HEK293 (cell line): ENCODE measurements around the gene SPEM2.

ENCODE experiments used
- CTCF ChIA-PET: fragments of 350-600 bp; formaldehyde crosslinking; extraction: SDS; loops from one replicate; lab custom pipeline; 2021; ENCODE audit warnings: antibody characterized with exemption; lab: Yijun Ruan, JAX
- POLR2A ChIA-PET: fragments of 300-600 bp; formaldehyde crosslinking; extraction: SDS; loops from one replicate; lab custom pipeline; 2020; ENCODE audit warnings: antibody characterized with exemption, inconsistent platforms; lab: Yijun Ruan, JAX
- H3K27ac ChIP-seq: fragments of 200-500 bp; sonication (Bioruptor generic); 2 replicates; pipeline ENCODE4 v1.5.1; 2014; ENCODE audit warnings: low read depth, low read length, control low read depth, inconsistent platforms; ENCODE audit errors: extremely low read depth
- H3K36me3 ChIP-seq, 2 experiments: fragments of 200-500 bp in 1 of 2; sonication (Bioruptor generic) in 1 of 2; 1 replicate in 1 of 2; 2 replicates in 1 of 2; pipeline ENCODE4 v1.5.1; 2014 to 2017; ENCODE audit warnings: inconsistent platforms in 2 of 2, low read length in 2 of 2; ENCODE audit not compliant: control insufficient read depth in 2 of 2, insufficient read depth in 1 of 2
- H3K4me1 ChIP-seq: fragments of 200-500 bp; sonication (Bioruptor generic); 2 replicates; pipeline ENCODE4 v1.5.1; 2014; ENCODE audit warnings: mild to moderate bottlenecking, low read length, inconsistent platforms; ENCODE audit not compliant: control insufficient read depth, insufficient read depth
- H3K4me3 ChIP-seq: 2 replicates; pipeline ENCODE4 v1.5.1; 2011; ENCODE audit warnings: low read depth, mild to moderate bottlenecking, control low read depth, low read length, moderate library complexity
- H3K9me3 ChIP-seq: fragments of 200-500 bp; sonication (Bioruptor generic); 2 replicates; pipeline ENCODE4 v1.5.1; 2014; ENCODE audit warnings: low read depth, low read length, inconsistent platforms; ENCODE audit not compliant: control insufficient read depth, insufficient read depth
- EGR2 ChIP-seq: fragments of 450-650 bp; formaldehyde crosslinking; IDR thresholded peaks from 2 replicates; pipeline ENCODE4 v1.5.1; 2016; ENCODE audit warnings: low read depth, missing biosample characterization, missing genetic modification characterization
- HOXC10 ChIP-seq: sonication (generic); formaldehyde crosslinking; IDR thresholded peaks from 2 replicates; pipeline ENCODE4 v1.8.1; 2023; ENCODE audit warnings: mild to moderate bottlenecking, missing genetic modification reagents
- KLF17 ChIP-seq: fragments of 450-650 bp; formaldehyde crosslinking; IDR thresholded peaks from 2 replicates; pipeline ENCODE4 v1.5.1; 2016; ENCODE audit warnings: missing biosample characterization, missing genetic modification characterization
- RBAK ChIP-seq: fragments of 450-650 bp; formaldehyde crosslinking; IDR thresholded peaks from 2 replicates; pipeline ENCODE4 v1.5.1; 2016; ENCODE audit warnings: missing biosample characterization, missing genetic modification characterization
- REST ChIP-seq: fragments of 450-650 bp; formaldehyde crosslinking; IDR thresholded peaks from 2 replicates; pipeline ENCODE4 v1.5.1; 2016; ENCODE audit warnings: missing biosample characterization, missing genetic modification characterization
- SALL2 ChIP-seq: fragments of 450-650 bp; formaldehyde crosslinking; IDR thresholded peaks from 2 replicates; pipeline ENCODE4 v1.5.0; 2017; ENCODE audit warnings: missing biosample characterization, mild to moderate bottlenecking, missing genetic modification characterization, borderline replicate concordance
- ZBTB1 ChIP-seq: fragments of 450-650 bp; formaldehyde crosslinking; IDR thresholded peaks from 2 replicates; pipeline ENCODE4 v1.5.1; 2016; ENCODE audit warnings: missing biosample characterization, missing genetic modification characterization
- ZBTB17 ChIP-seq: fragments of 450-650 bp; formaldehyde crosslinking; IDR thresholded peaks from 2 replicates; pipeline ENCODE4 v1.5.1; 2016; ENCODE audit warnings: missing biosample characterization, missing genetic modification characterization
- ZEB2 ChIP-seq: fragments of 450-650 bp; formaldehyde crosslinking; IDR thresholded peaks from 2 replicates; pipeline ENCODE4 v1.5.1; 2016; ENCODE audit warnings: missing biosample characterization, missing genetic modification characterization
- ZIC2 ChIP-seq: fragments of 450-650 bp; formaldehyde crosslinking; IDR thresholded peaks from 2 replicates; pipeline ENCODE4 v1.5.1; 2016; ENCODE audit warnings: missing biosample characterization, missing genetic modification characterization
- ZNF146 ChIP-seq: fragments of 450-650 bp; formaldehyde crosslinking; IDR thresholded peaks from 2 replicates; pipeline ENCODE4 v1.5.1; 2016; ENCODE audit warnings: missing biosample characterization, missing genetic modification characterization
- ZNF19 ChIP-seq: fragments of 450-650 bp; formaldehyde crosslinking; IDR thresholded peaks from 2 replicates; pipeline ENCODE4; 2016; ENCODE audit warnings: missing biosample characterization, missing genetic modification characterization, low read depth
- ZNF341 ChIP-seq: fragments of 450-650 bp; formaldehyde crosslinking; IDR thresholded peaks from 2 replicates; pipeline ENCODE4; 2016; ENCODE audit warnings: low read depth, missing biosample characterization, missing genetic modification characterization
- ZNF354C ChIP-seq: fragments of 450-650 bp; formaldehyde crosslinking; IDR thresholded peaks from 2 replicates; pipeline ENCODE4 v1.5.1; 2016; ENCODE audit warnings: missing biosample characterization, missing genetic modification characterization, low read depth, borderline replicate concordance
- ZNF398 ChIP-seq: fragments of 450-650 bp; formaldehyde crosslinking; IDR thresholded peaks from 2 replicates; pipeline ENCODE4 v1.5.1; 2017; ENCODE audit warnings: missing biosample characterization, missing genetic modification characterization
- ZNF530 ChIP-seq: fragments of 450-650 bp; formaldehyde crosslinking; IDR thresholded peaks from 2 replicates; pipeline ENCODE4 v1.5.1; 2016; ENCODE audit warnings: low read depth, missing biosample characterization, missing genetic modification characterization
- ZNF548 ChIP-seq: fragments of 450-650 bp; formaldehyde crosslinking; IDR thresholded peaks from 2 replicates; pipeline ENCODE4 v1.5.1; 2016; ENCODE audit warnings: missing biosample characterization, missing genetic modification characterization
- ZNF664 ChIP-seq: fragments of 450-650 bp; formaldehyde crosslinking; IDR thresholded peaks from 2 replicates; pipeline ENCODE4 v1.5.1; 2016; ENCODE audit warnings: missing biosample characterization, missing genetic modification characterization
- ZNF677 ChIP-seq: fragments of 450-650 bp; IDR thresholded peaks from 2 replicates; pipeline ENCODE4 v1.5.0; 2018; ENCODE audit warnings: missing biosample characterization, mild to moderate bottlenecking, missing genetic modification characterization, moderate library complexity
- ZNF707 ChIP-seq: fragments of 450-650 bp; formaldehyde crosslinking; IDR thresholded peaks from 2 replicates; pipeline ENCODE4 v1.5.1; 2016; ENCODE audit warnings: missing biosample characterization, missing genetic modification characterization
- TF ChIP-seq, protein P1 (sequence below): fragments of 450-650 bp; formaldehyde crosslinking; IDR thresholded peaks from 2 replicates; pipeline ENCODE4 v1.5.1; 2016; ENCODE audit warnings: missing biosample characterization, missing genetic modification characterization
- TF ChIP-seq, protein P2 (sequence below): fragments of 450-650 bp; formaldehyde crosslinking; IDR thresholded peaks from 2 replicates; pipeline ENCODE4 v1.5.1; 2017; ENCODE audit warnings: missing biosample characterization, missing genetic modification characterization
- TF ChIP-seq, protein P3 (sequence below): fragments of 450-650 bp; formaldehyde crosslinking; IDR thresholded peaks from 2 replicates; pipeline ENCODE4 v1.5.1; 2016; ENCODE audit warnings: missing biosample characterization, missing genetic modification characterization
- TF ChIP-seq, protein P4 (sequence below): fragments of 450-650 bp; formaldehyde crosslinking; IDR thresholded peaks from 2 replicates; pipeline ENCODE4 v1.5.1; 2016; ENCODE audit warnings: missing biosample characterization, missing genetic modification characterization, low read depth

Gene SPEM2

DNA sequence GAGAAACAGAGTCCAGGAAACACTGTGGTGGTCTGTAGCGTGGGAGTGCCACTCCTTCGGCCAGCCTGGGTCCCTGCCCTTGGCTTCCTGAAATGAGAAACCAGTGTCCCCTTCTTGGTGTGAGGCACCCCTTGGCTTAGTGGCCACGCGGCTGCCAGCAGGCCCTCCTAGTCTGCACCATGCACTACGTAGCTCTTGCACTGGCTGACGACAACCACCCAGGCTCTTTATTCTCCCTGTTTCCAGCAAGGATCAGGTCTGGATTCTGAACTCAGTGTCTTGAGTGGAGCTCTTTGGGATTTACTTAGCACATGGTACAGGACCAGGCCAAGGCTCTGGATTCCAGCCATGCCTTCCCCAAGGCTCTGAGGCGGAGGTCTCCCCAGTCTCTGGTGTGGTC lies 2.1 kb downstream of the SPEM2 start:
- no peak for TF ChIP-seq KLF17
- TF ChIP-seq, protein P1, sequence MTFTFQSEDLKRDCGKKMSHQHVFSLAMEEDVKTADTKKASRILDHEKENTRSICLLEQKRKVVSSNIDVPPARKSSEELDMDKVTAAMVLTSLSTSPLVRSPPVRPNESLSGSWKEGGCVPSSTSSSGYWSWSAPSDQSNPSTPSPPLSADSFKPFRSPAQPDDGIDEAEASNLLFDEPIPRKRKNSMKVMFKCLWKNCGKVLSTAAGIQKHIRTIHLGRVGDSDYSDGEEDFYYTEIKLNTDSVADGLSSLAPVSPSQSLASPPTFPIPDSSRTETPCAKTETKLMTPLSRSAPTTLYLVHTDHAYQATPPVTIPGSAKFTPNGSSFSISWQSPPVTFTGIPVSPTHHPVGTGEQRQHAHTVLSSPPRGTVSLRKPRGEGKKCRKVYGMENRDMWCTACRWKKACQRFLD (tag by site-specific recombination), result no peak
- TF ChIP-seq ZNF354C (tag by site-specific recombination), result no peak
- no peak for TF ChIP-seq ZNF548 (tag by site-specific recombination)
- TF ChIP-seq ZNF341 (tag by site-specific recombination), result no peak
- no peak for TF ChIP-seq HOXC10 (CRISPR knock-in tag)
- no peak for TF ChIP-seq ZNF677 (tag by site-specific recombination)
- no peak for TF ChIP-seq EGR2 (tag by site-specific recombination)
- no peak for TF ChIP-seq ZNF398
- TF ChIP-seq ZNF530 (tag by site-specific recombination), result no peak
- TF ChIP-seq ZEB2 (tag by site-specific recombination), result no peak
- TF ChIP-seq ZNF707 (tag by site-specific recombination), result no peak
- no peak for TF ChIP-seq ZIC2 (tag by site-specific recombination)
- no peak for TF ChIP-seq SALL2 (tag by site-specific recombination)
- CTCF ChIA-PET, result no interaction called here
- H3K27ac ChIP-seq, result no peak overlapping the region
- H3K4me3 ChIP-seq, result no peak overlapping the region
- POLR2A ChIA-PET, result no interaction called here
- no peaks in the 10 kb centered on the region for H3K36me3 ChIP-seq
- no peaks in the 10 kb centered on the region for H3K9me3 ChIP-seq
- no peaks in the 10 kb centered on the region for H3K4me1 ChIP-seq

GRCh38 chr17:7428557-7428956 lies 3.1 kb downstream of the SPEM2 start, which contains the start of gene SPEM3:
TSS of gene SPEM3 (plus strand) at chr17:7428857. CDS start at chr17:7428903, 46 bp downstream.
- H3K36me3 ChIP-seq, result no peaks in the 10 kb centered on the region
- ChIA-PET CTCF (interaction anchor here (1.1 kb wide), 1 partner anchor 73 kb away, joined by 3 read pairs; the partner anchor contains the start of gene TMEM95), POLR2A (interaction anchor here (0.6 to 1.0 kb wide), 2 partner anchors 25 to 69 kb away, joined by 4 to 5 read pairs; partner anchors contain the start of gene TMEM256)
- H3K4me3 ChIP-seq, result no peak within 1 kb of the TSS
- no peak within 1 kb of the TSS for H3K27ac ChIP-seq
- H3K4me1 ChIP-seq, result no peaks in the 10 kb centered on the region
- no peaks in the 10 kb centered on the region for H3K9me3 ChIP-seq
- no peak for TF ChIP-seq ZNF146 (tag by site-specific recombination)
- TF ChIP-seq, protein P2, sequence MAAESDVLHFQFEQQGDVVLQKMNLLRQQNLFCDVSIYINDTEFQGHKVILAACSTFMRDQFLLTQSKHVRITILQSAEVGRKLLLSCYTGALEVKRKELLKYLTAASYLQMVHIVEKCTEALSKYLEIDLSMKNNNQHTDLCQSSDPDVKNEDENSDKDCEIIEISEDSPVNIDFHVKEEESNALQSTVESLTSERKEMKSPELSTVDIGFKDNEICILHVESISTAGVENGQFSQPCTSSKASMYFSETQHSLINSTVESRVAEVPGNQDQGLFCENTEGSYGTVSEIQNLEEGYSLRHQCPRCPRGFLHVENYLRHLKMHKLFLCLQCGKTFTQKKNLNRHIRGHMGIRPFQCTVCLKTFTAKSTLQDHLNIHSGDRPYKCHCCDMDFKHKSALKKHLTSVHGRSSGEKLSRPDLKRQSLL, result no peak
- no peak for TF ChIP-seq ZBTB17 (tag by site-specific recombination)
- no peak for TF ChIP-seq RBAK (tag by site-specific recombination)
- TF ChIP-seq, protein P3, sequence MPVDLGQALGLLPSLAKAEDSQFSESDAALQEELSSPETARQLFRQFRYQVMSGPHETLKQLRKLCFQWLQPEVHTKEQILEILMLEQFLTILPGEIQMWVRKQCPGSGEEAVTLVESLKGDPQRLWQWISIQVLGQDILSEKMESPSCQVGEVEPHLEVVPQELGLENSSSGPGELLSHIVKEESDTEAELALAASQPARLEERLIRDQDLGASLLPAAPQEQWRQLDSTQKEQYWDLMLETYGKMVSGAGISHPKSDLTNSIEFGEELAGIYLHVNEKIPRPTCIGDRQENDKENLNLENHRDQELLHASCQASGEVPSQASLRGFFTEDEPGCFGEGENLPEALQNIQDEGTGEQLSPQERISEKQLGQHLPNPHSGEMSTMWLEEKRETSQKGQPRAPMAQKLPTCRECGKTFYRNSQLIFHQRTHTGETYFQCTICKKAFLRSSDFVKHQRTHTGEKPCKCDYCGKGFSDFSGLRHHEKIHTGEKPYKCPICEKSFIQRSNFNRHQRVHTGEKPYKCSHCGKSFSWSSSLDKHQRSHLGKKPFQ (tag by site-specific recombination), result no peak
- TF ChIP-seq REST (tag by site-specific recombination), result no peak
- no peak for TF ChIP-seq ZNF664 (tag by site-specific recombination)
- no peak for TF ChIP-seq ZNF19 (tag by site-specific recombination)
- TF ChIP-seq, protein P4, sequence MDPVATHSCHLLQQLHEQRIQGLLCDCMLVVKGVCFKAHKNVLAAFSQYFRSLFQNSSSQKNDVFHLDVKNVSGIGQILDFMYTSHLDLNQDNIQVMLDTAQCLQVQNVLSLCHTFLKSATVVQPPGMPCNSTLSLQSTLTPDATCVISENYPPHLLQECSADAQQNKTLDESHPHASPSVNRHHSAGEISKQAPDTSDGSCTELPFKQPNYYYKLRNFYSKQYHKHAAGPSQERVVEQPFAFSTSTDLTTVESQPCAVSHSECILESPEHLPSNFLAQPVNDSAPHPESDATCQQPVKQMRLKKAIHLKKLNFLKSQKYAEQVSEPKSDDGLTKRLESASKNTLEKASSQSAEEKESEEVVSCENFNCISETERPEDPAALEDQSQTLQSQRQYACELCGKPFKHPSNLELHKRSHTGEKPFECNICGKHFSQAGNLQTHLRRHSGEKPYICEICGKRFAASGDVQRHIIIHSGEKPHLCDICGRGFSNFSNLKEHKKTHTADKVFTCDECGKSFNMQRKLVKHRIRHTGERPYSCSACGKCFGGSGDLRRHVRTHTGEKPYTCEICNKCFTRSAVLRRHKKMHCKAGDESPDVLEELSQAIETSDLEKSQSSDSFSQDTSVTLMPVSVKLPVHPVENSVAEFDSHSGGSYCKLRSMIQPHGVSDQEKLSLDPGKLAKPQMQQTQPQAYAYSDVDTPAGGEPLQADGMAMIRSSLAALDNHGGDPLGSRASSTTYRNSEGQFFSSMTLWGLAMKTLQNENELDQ (tag by site-specific recombination), result no peak
- TF ChIP-seq ZBTB1, result no peak
